ENCODE results near the gene TNIK.
A peak's percentile ranks its signal among the peaks of the same experiment; 100 is the strongest.
"Not testable (repeated sequence)": the region's sequence is repeated elsewhere in the genome, so short reads cannot be mapped to it uniquely, and the experiment has no call there.

Gene TNIK

GRCh38 chr3:171245796-171246765 lies 214.1 kb downstream of the TNIK start:
- DNase-seq, result peak; percentile 31

GRCh38 chr3:171242951-171243350 lies 217.3 kb downstream of the TNIK start:
- DNase-seq, result no peak

GRCh38 chr3:171242170-171242569 lies 218.0 kb downstream of the TNIK start:
- no peak for DNase-seq

GRCh38 chr3:171241655-171242054 lies 218.6 kb downstream of the TNIK start:
- DNase-seq, result not testable (repeated sequence)

- DNase-seq, result no peak
Measured at GRCh38 chr3:171240504-171240835, 219.7 kb downstream of the TNIK start.

GRCh38 chr3:171239757-171240503 lies 220.3 kb downstream of the TNIK start:
- DNase-seq, result no peak

GRCh38 chr3:171237009-171237385 lies 223.2 kb downstream of the TNIK start:
- DNase-seq, result no peak

GRCh38 chr3:171236265-171237008 lies 223.8 kb downstream of the TNIK start:
- DNase-seq, result no peak

GRCh38 chr3:171234298-171235010 lies 225.8 kb downstream of the TNIK start:
- no peak for DNase-seq

- DNase-seq, result no peak
Measured at GRCh38 chr3:171231361-171231760, 228.8 kb downstream of the TNIK start.

GRCh38 chr3:171230865-171231264 lies 229.3 kb downstream of the TNIK start:
- DNase-seq, result no peak

GRCh38 chr3:171229173-171229572 lies 231.0 kb downstream of the TNIK start:
- no peak for DNase-seq

- DNase-seq, result no peak
Measured at GRCh38 chr3:171228240-171228639, 232.0 kb downstream of the TNIK start.

- no peak for DNase-seq
Measured at GRCh38 chr3:171227828-171228227, 232.4 kb downstream of the TNIK start.

- DNase-seq, result no peak
Measured at GRCh38 chr3:171227359-171227758, 232.8 kb downstream of the TNIK start.

GRCh38 chr3:171226794-171227193 lies 233.4 kb downstream of the TNIK start:
- no peak for DNase-seq

GRCh38 chr3:171225708-171226107 lies 234.5 kb downstream of the TNIK start:
- no peak for DNase-seq

- no peak for DNase-seq
Measured at GRCh38 chr3:171225165-171225564, 235.0 kb downstream of the TNIK start.

GRCh38 chr3:171223396-171223795 lies 236.8 kb downstream of the TNIK start:
- no peak for DNase-seq

GRCh38 chr3:171222995-171223394 lies 237.2 kb downstream of the TNIK start:
- no peak for DNase-seq

GRCh38 chr3:171221597-171221996 lies 238.6 kb downstream of the TNIK start:
- no peak for DNase-seq

GRCh38 chr3:171221104-171221503 lies 239.1 kb downstream of the TNIK start:
- DNase-seq, result no peak

GRCh38 chr3:171219258-171219657 lies 240.9 kb downstream of the TNIK start:
- no peak for DNase-seq
